SK-N-SH (cell line): Measurements from ENCODE around the gene PTPRK. TPM values are rescaled to one million over a fixed set of nuclear protein-coding genes. Genes with fewer than 3 reads are reported as not detected.

Experiments
- CTCF ChIA-PET: fragments of 300-600, 350-600 bp; formaldehyde crosslinking; extraction: SDS; loops from one replicate; lab custom pipeline; 2021; lab: Yijun Ruan, JAX
- POLR2A ChIA-PET: fragments of 350-600 bp; sonication (Branson Sonifier 250); formaldehyde crosslinking; extraction: SDS; loops from one replicate; lab custom pipeline; 2020; ENCODE audit warnings: antibody characterized with exemption, inconsistent platforms; lab: Yijun Ruan, JAX
- DNase-seq: peaks from one replicate; pipeline ENCODE4 v3.0.0; 2012
- H2AFZ ChIP-seq: fragments of 200-600 bp; sonication (generic); 2 replicates; pipeline ENCODE4 v1.8.1; 2016; ENCODE audit warnings: antibody characterized with exemption, mild to moderate bottlenecking, low read depth
- H3F3A ChIP-seq: fragments of 200-600 bp; sonication (generic); replicated peaks from 2 replicates; pipeline ENCODE3; 2016; ENCODE audit warnings: antibody characterized with exemption, mild to moderate bottlenecking; ENCODE audit not compliant: insufficient read depth
- H3K27ac ChIP-seq, 2 experiments: fragments of 200-500 bp in 1 of 2; fragments of 200-600 bp in 1 of 2; sonication (Bioruptor generic) in 1 of 2; sonication (generic), shearing (Covaris generic) in 1 of 2; 2 replicates each; pipeline versions ENCODE4 v1.5.1 to v1.6.1; 2014 to 2016; ENCODE audit warnings: low read depth in 2 of 2, inconsistent platforms in 1 of 2, low read length in 1 of 2, mild to moderate bottlenecking in 1 of 2, mixed read lengths in 1 of 2
- H3K27me3 ChIP-seq: fragments of 200-600 bp; sonication (generic), shearing (Covaris generic); 2 replicates; pipeline ENCODE4 v1.6.1; 2016; ENCODE audit warnings: mixed run types; ENCODE audit not compliant: insufficient read depth
- H3K36me3 ChIP-seq, 2 experiments: fragments of 200-500 bp in 1 of 2; fragments of 200-600 bp in 1 of 2; sonication (Bioruptor generic) in 1 of 2; sonication (generic) in 1 of 2; replicated peaks in 1 of 2; 2 replicates each; pipeline versions ENCODE3 to v1.5.1; 2014 to 2016; ENCODE audit warnings: low read length in 1 of 2, mild to moderate bottlenecking in 1 of 2; ENCODE audit not compliant: insufficient read depth in 2 of 2, control insufficient read depth in 1 of 2
- H3K4me1 ChIP-seq, 2 experiments: fragments of 200-500 bp in 1 of 2; fragments of 200-600 bp in 1 of 2; sonication (Bioruptor generic) in 1 of 2; sonication (generic), shearing (Covaris generic) in 1 of 2; 2 replicates each; pipeline versions ENCODE4 v1.5.1 to v1.6.1; 2014 to 2016; ENCODE audit warnings: low read depth in 1 of 2, low read length in 1 of 2, mixed run types in 1 of 2; ENCODE audit not compliant: insufficient read depth in 2 of 2, control insufficient read depth in 1 of 2
- H3K4me2 ChIP-seq: fragments of 200-600 bp; sonication (generic), shearing (Covaris generic); 2 replicates; pipeline ENCODE4 v1.6.1; 2017; ENCODE audit warnings: mixed run types
- H3K4me3 ChIP-seq, 2 experiments: fragments of 200-500 bp in 1 of 2; fragments of 200-600 bp in 1 of 2; sonication (Bioruptor generic) in 1 of 2; sonication (generic), shearing (Covaris generic) in 1 of 2; 2 replicates each; pipeline versions ENCODE4 v1.5.1 to v1.8.1; 2014 to 2016; ENCODE audit warnings: low read depth in 2 of 2, inconsistent platforms in 1 of 2, low read length in 1 of 2, mild to moderate bottlenecking in 1 of 2, mixed read lengths in 1 of 2, moderate library complexity in 1 of 2
- H3K79me2 ChIP-seq: fragments of 200-600 bp; sonication (generic); 2 replicates; pipeline ENCODE4 v1.8.1; 2017; ENCODE audit warnings: mild to moderate bottlenecking; ENCODE audit not compliant: insufficient read depth
- H3K9ac ChIP-seq: fragments of 200-600 bp; sonication (generic); 2 replicates; pipeline ENCODE4 v1.6.1; 2017; ENCODE audit warnings: mixed run types
- H3K9me2 ChIP-seq: fragments of 200-600 bp; sonication (generic); 2 replicates; pipeline ENCODE4 v1.6.1; 2017; ENCODE audit warnings: mixed run types
- H3K9me3 ChIP-seq: fragments of 200-600 bp; sonication (generic); 2 replicates; pipeline ENCODE4 v1.6.1; 2017; ENCODE audit warnings: mixed run types, mild to moderate bottlenecking, moderate library complexity
- H4K20me1 ChIP-seq: fragments of 200-600 bp; sonication (generic); 2 replicates; pipeline ENCODE4 v1.6.1; 2017; ENCODE audit warnings: mild to moderate bottlenecking, mixed run types; ENCODE audit not compliant: insufficient read depth
- CHD2 ChIP-seq: fragments of 150-350 bp; IDR thresholded peaks from 2 replicates; pipeline ENCODE4 v1.6.1; 2018; ENCODE audit warnings: low read length; ENCODE audit not compliant: partially characterized antibody
- EP300 ChIP-seq, 2 experiments: IDR thresholded peaks; 2 replicates each; pipeline versions ENCODE4 v1.4.0 to v1.6.1; 2012; ENCODE audit warnings: borderline replicate concordance in 1 of 2, low read depth in 1 of 2, low read length in 1 of 2
- EZH2phosphoT487 ChIP-seq: fragments of 200-600 bp; sonication (generic); IDR thresholded peaks from 2 replicates; pipeline ENCODE4 v1.6.1; 2017; ENCODE audit warnings: low read depth, mixed run types, mild to moderate bottlenecking, antibody characterized with exemption, moderate library complexity, borderline replicate concordance
- FOSL2 ChIP-seq: IDR thresholded peaks from 2 replicates; pipeline ENCODE4 v1.4.0; 2012; ENCODE audit warnings: low read depth, mild to moderate bottlenecking, moderate library complexity, borderline replicate concordance
- FOXJ3 ChIP-seq: sonication (generic); formaldehyde crosslinking; IDR thresholded peaks from 2 replicates; pipeline ENCODE4 v1.5.1; 2020; ENCODE audit warnings: mild to moderate bottlenecking, missing genetic modification reagents
- GABPA ChIP-seq: IDR thresholded peaks from 2 replicates; pipeline ENCODE4 v1.4.0; 2012; ENCODE audit warnings: low read depth, mild to moderate bottlenecking
- GATA2 ChIP-seq: sonication (generic); formaldehyde crosslinking; IDR thresholded peaks from 2 replicates; pipeline ENCODE4 v1.5.0; 2020; ENCODE audit warnings: mild to moderate bottlenecking, missing genetic modification reagents
- JUND ChIP-seq: IDR thresholded peaks from 2 replicates; pipeline ENCODE4 v1.4.0; 2012
- NFIC ChIP-seq: IDR thresholded peaks from 2 replicates; pipeline ENCODE4 v1.4.0; 2012; ENCODE audit warnings: borderline replicate concordance
- POLR2AphosphoS5 ChIP-seq: IDR thresholded peaks from 2 replicates; pipeline ENCODE4 v1.6.1; 2012; ENCODE audit warnings: low read depth, low read length
- RCOR1 ChIP-seq: fragments of 150-350 bp; IDR thresholded peaks from 2 replicates; pipeline ENCODE4 v1.6.1; 2017; ENCODE audit warnings: antibody characterized with exemption, low read length
- RFX5 ChIP-seq: IDR thresholded peaks from 2 replicates; pipeline ENCODE4 v1.6.1; 2012; ENCODE audit warnings: mild to moderate bottlenecking, improper control_type of control experiment, low read length
- RXRA ChIP-seq: IDR thresholded peaks from 2 replicates; pipeline ENCODE4 v1.4.0; 2012; ENCODE audit warnings: low read depth, mild to moderate bottlenecking, borderline replicate concordance
- SMC3 ChIP-seq: IDR thresholded peaks from 2 replicates; pipeline ENCODE4 v1.6.1; 2012; ENCODE audit warnings: low read depth, low read length, improper control_type of control experiment
- TCF12 ChIP-seq: IDR thresholded peaks from 2 replicates; pipeline ENCODE4 v1.4.0; 2012
- YY1 ChIP-seq: IDR thresholded peaks from 2 replicates; pipeline ENCODE4 v1.4.0; 2012; ENCODE audit warnings: low read depth, mild to moderate bottlenecking
- WGBS: methylation state at CpG from one replicate; pipeline ENCODE4 v1.1.6; 2017; ENCODE audit warnings: low lambda C conversion rate; 5-methylcytosine and 5-hydroxymethylcytosine counted together
- polyA plus RNA-seq, 3 experiments: library from polyadenylated mRNA; depleted of rRNA; stranded (reverse); fragments of >200 nt; gene quantifications; 2 replicates each; pipeline ENCODE4 v1.2.3, GENCODE V29; 2012
- TF ChIP-seq, protein P1 (sequence below): IDR thresholded peaks from 2 replicates; pipeline ENCODE4 v1.6.1; 2012; ENCODE audit warnings: mild to moderate bottlenecking, low read depth, low read length, moderate library complexity
- TF ChIP-seq, protein P2 (sequence below): IDR thresholded peaks from 2 replicates; pipeline ENCODE4 v1.4.0; 2012; ENCODE audit warnings: low read depth, borderline replicate concordance
- TF ChIP-seq, protein P3 (sequence below): fragments of 150-350 bp; IDR thresholded peaks from 2 replicates; pipeline ENCODE4 v1.6.1; 2016; ENCODE audit warnings: mild to moderate bottlenecking, low read depth, low read length

The PTPRK gene
- polyA plus RNA-seq, 1 of the 3 experiments (the other 2 are of a cell fraction): 9.5 TPM

DNA sequence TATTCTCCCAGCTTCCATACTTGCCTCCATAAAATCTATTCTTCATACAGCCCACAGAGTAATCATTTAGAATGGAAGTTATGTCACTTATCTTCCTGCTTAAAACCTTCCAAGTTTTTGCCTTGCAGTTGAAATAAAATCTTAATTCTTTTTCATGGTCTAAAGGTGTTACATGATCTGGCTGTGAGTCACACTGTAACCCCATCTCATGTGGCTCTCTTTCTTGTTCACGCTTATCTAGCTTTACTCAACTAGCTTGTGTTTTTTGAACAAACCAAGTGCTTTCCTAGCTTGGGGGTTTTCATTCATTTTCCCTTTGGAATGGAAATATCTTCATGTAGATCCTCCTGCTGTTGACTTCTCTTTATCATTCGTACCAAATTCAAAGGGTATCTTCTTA lies 596.0 kb downstream of the PTPRK start:
- H3K27me3 ChIP-seq: no peaks in the 10 kb centered on the region
- POLR2A ChIA-PET: no interaction called here
- H3K9me2 ChIP-seq: no peaks in the 10 kb centered on the region
- H3K36me3 ChIP-seq: no peaks in the 10 kb centered on the region
- no peaks in the 10 kb centered on the region for H3K79me2 ChIP-seq
- no peak overlapping the region for H3K27ac ChIP-seq
- no peaks in the 10 kb centered on the region for H3K9me3 ChIP-seq
- H3K4me1 ChIP-seq: no peaks in the 10 kb centered on the region
- no peaks in the 10 kb centered on the region for H3F3A ChIP-seq
- no peak overlapping the region for H2AFZ ChIP-seq
- H3K4me3 ChIP-seq: no peak overlapping the region
- no peak for DNase-seq
- CTCF ChIA-PET: no interaction called here
- 44% methylated on average over 2 of the region's 2 CpGs for WGBS
- no peak overlapping the region for H3K9ac ChIP-seq
- H3K4me2 ChIP-seq: no peak overlapping the region
- TF ChIP-seq YY1 (no peak), GATA2 (CRISPR knock-in tag) (no peak), RXRA (no peak), NFIC (no peak), SMC3 (no peak), POLR2AphosphoS5 (no peak)
- no peaks in the 10 kb centered on the region for H4K20me1 ChIP-seq

DNA sequence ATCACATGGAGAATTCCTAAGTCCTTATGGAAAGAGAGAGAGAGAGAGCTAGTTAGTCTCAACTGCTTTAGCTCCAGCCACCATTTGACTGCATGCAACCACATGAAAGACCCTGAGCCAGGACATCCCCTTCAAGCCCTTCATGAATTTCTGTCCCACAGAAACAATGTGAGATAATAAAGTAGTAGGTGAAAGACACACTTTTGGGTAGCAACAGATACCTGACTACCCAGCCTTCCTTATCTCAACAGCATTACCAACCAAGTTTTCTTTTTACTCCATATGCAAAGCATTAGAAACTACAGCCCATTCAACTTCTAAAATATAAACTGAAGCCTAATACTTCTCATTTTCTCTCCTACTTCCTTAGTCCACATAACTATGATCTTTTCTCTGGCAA lies 596.4 kb downstream of the PTPRK start:
- ChIA-PET POLR2A (no interaction called here), CTCF (no interaction called here)
- no peaks in the 10 kb centered on the region for H3K9me3 ChIP-seq
- no peaks in the 10 kb centered on the region for H3K9me2 ChIP-seq
- TF ChIP-seq TCF12 (no peak), JUND (no peak), CHD2 (no peak), RFX5 (no peak), GATA2 (CRISPR knock-in tag) (no peak), RCOR1 (no peak), EZH2phosphoT487 (no peak), FOSL2 (no peak), FOXJ3 (no peak), RXRA (no peak), EP300 (IDR thresholded peaks at IDR 0.05; ENCODE audit: borderline replicate concordance in 1 of 2, low read depth in 1 of 2, low read length in 1 of 2) (no peak), GABPA (no peak)
- TF ChIP-seq, protein P1, sequence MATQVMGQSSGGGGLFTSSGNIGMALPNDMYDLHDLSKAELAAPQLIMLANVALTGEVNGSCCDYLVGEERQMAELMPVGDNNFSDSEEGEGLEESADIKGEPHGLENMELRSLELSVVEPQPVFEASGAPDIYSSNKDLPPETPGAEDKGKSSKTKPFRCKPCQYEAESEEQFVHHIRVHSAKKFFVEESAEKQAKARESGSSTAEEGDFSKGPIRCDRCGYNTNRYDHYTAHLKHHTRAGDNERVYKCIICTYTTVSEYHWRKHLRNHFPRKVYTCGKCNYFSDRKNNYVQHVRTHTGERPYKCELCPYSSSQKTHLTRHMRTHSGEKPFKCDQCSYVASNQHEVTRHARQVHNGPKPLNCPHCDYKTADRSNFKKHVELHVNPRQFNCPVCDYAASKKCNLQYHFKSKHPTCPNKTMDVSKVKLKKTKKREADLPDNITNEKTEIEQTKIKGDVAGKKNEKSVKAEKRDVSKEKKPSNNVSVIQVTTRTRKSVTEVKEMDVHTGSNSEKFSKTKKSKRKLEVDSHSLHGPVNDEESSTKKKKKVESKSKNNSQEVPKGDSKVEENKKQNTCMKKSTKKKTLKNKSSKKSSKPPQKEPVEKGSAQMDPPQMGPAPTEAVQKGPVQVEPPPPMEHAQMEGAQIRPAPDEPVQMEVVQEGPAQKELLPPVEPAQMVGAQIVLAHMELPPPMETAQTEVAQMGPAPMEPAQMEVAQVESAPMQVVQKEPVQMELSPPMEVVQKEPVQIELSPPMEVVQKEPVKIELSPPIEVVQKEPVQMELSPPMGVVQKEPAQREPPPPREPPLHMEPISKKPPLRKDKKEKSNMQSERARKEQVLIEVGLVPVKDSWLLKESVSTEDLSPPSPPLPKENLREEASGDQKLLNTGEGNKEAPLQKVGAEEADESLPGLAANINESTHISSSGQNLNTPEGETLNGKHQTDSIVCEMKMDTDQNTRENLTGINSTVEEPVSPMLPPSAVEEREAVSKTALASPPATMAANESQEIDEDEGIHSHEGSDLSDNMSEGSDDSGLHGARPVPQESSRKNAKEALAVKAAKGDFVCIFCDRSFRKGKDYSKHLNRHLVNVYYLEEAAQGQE: no peak
- TF ChIP-seq, protein P2, sequence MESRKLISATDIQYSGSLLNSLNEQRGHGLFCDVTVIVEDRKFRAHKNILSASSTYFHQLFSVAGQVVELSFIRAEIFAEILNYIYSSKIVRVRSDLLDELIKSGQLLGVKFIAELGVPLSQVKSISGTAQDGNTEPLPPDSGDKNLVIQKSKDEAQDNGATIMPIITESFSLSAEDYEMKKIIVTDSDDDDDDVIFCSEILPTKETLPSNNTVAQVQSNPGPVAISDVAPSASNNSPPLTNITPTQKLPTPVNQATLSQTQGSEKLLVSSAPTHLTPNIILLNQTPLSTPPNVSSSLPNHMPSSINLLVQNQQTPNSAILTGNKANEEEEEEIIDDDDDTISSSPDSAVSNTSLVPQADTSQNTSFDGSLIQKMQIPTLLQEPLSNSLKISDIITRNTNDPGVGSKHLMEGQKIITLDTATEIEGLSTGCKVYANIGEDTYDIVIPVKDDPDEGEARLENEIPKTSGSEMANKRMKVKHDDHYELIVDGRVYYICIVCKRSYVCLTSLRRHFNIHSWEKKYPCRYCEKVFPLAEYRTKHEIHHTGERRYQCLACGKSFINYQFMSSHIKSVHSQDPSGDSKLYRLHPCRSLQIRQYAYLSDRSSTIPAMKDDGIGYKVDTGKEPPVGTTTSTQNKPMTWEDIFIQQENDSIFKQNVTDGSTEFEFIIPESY: no peak
- TF ChIP-seq, protein P3, sequence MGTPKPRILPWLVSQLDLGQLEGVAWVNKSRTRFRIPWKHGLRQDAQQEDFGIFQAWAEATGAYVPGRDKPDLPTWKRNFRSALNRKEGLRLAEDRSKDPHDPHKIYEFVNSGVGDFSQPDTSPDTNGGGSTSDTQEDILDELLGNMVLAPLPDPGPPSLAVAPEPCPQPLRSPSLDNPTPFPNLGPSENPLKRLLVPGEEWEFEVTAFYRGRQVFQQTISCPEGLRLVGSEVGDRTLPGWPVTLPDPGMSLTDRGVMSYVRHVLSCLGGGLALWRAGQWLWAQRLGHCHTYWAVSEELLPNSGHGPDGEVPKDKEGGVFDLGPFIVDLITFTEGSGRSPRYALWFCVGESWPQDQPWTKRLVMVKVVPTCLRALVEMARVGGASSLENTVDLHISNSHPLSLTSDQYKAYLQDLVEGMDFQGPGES: no peak
- H3K9ac ChIP-seq: no peak overlapping the region
- H3K27ac ChIP-seq: no peak overlapping the region
- no peaks in the 10 kb centered on the region for H3K79me2 ChIP-seq
- no peaks in the 10 kb centered on the region for H3K27me3 ChIP-seq
- no peaks in the 10 kb centered on the region for H3F3A ChIP-seq
- H3K4me2 ChIP-seq: no peak overlapping the region
- no peak overlapping the region for H2AFZ ChIP-seq
- H4K20me1 ChIP-seq: no peaks in the 10 kb centered on the region
- DNase-seq: no peak
- no peaks in the 10 kb centered on the region for H3K4me1 ChIP-seq
- no peaks in the 10 kb centered on the region for H3K36me3 ChIP-seq
- H3K4me3 ChIP-seq: no peak overlapping the region
